ENCODE results near the gene NUDT15. TPM values are rescaled to one million over a fixed set of nuclear protein-coding genes. Genes with fewer than 3 reads are reported as not detected.

NUDT15 gene
- total and polyA plus RNA-seq, 10 of the 15 experiments (the other 5 are each of a cell fraction or from before 2014, with no cell fraction given) = 11.4 to 26.7 (median 18.0) TPM

- POLR2A ChIA-PET = interaction anchor here (0.6 kb wide), 1 partner anchor 1242 kb away, joined by 3 read pairs; no protein-coding TSS in a partner anchor
- in situ Hi-C loops (cut with MboI) = no loop called here
- Histone ChIP-seq H3K27ac (ENCODE audit: control insufficient read depth, insufficient read depth) (no peak overlapping the region), H3K9me3 (replicated peaks; ENCODE audit: control insufficient read depth, insufficient read depth, low read length) (no peaks in the 10 kb centered on the region; the same call in 2 of the 3 replicates), H3K4me1 (ENCODE audit: control insufficient read depth, insufficient read depth, low read length) (peaks cover 8% of the 10 kb centered on the region), H2AFZ (ENCODE audit: control insufficient read depth, low read depth, low read length) (no peak overlapping the region), H3K36me3 (ENCODE audit: control insufficient read depth in 2 of 2, insufficient read depth in 2 of 2, low read length in 1 of 2) (peaks cover 1 to 5% of the 10 kb centered on the region in 2 experiments; a peak in 2 of 4 replicates), H3K79me2 (ENCODE audit: control insufficient read depth, insufficient read depth, low read length) (peaks cover 15% of the 10 kb centered on the region), H3K4me3 (no peak overlapping the region), H3K4me2 (ENCODE audit: control insufficient read depth, insufficient read depth) (no peak overlapping the region), H4K20me1 (ENCODE audit: control insufficient read depth, insufficient read depth) (no peaks in the 10 kb centered on the region; the same call in 1 of the 2 replicates), H3K9ac (ENCODE audit: control insufficient read depth, insufficient read depth, low read length) (no peak overlapping the region), H3K27me3 (replicated peaks in 1 of 2; ENCODE audit: control insufficient read depth in 2 of 2, insufficient read depth in 2 of 2, low read length in 1 of 2) (no peaks in the 10 kb centered on the region)
- no peak for DNase-seq (ENCODE audit: low read depth, low spot score)
- FAIRE-seq = no peak
- BruUV-seq (replicated peaks) = no TSS peak
- RAD21 ChIA-PET (ENCODE audit: unreplicated experiment) = no interaction called here
- intact Hi-C loops (cut with micrococcal nuclease; ENCODE audit: unreplicated experiment) = no loop called here
- no peak for ATAC-seq
- CTCF ChIA-PET = interaction anchor here (1.0 to 4.5 kb wide), 3 partner anchors 39 to 84 kb away, joined by 3 to 32 read pairs (median 20); partner anchors contain the start of genes MED4 and SUCLA2
- SMC1A ChIA-PET (ENCODE audit: uncharacterized antibody, unreplicated experiment) = interaction anchor here (0.6 to 1.0 kb wide), 3 partner anchors 14 to 729 kb away, joined by 3 read pairs; no protein-coding TSS in a partner anchor
- TF ChIP-seq BCLAF1 (IDR thresholded peaks at IDR 0.05) = no peak
- no peak for TF ChIP-seq SIX5 (IDR thresholded peaks at IDR 0.05; ENCODE audit: low read depth, low read length, severe bottlenecking)
- no peak for TF ChIP-seq IRF4 (IDR thresholded peaks at IDR 0.05; ENCODE audit: low read depth, low read length)
- TF ChIP-seq TBL1XR1 (IDR thresholded peaks at IDR 0.05; ENCODE audit: low read depth, low read length) = no peak
- no peak for TF ChIP-seq SMARCA5 (IDR thresholded peaks at IDR 0.05)
- no peak for TF ChIP-seq IRF5 (IDR thresholded peaks at IDR 0.05; ENCODE audit: borderline replicate concordance)
- TF ChIP-seq NR2C2 (IDR thresholded peaks at IDR 0.05; ENCODE audit: borderline replicate concordance, control insufficient read depth, insufficient read length, low read depth) = no peak
- TF ChIP-seq NR2F1 (conservative IDR thresholded peaks at IDR 0.05) = no peak
- TF ChIP-seq SMAD1 (IDR thresholded peaks at IDR 0.05; ENCODE audit: low read depth, partially characterized antibody) = no peak
- TF ChIP-seq POLR2AphosphoS5 (IDR thresholded peaks at IDR 0.05; ENCODE audit: low read length) = no peak
- TF ChIP-seq RBBP5 (conservative IDR thresholded peaks at IDR 0.05) = no peak
Observed at GRCh38 chr13:48040049-48040448, 2.5 kb downstream of the NUDT15 start.

All from GM12878 (cell line).